SJCRH30 (cell line): ENCODE measurements around the gene TGFBR1. TPM values are rescaled to one million over a fixed set of nuclear protein-coding genes. Genes with fewer than 3 reads are reported as not detected.
A peak's percentile ranks its signal among the peaks of the same experiment; 100 is the strongest.
"Not testable (repeated sequence)": the region's sequence is repeated elsewhere in the genome, so short reads cannot be mapped to it uniquely, and the experiment has no call there.

Source experiments
- DNase-seq, 2 experiments: peaks; one replicate each; pipeline ENCODE4 v3.0.0-alpha.2; 2015 to 2020
- H3K27ac ChIP-seq: fragments of 250-450 bp; sonication (Bioruptor Pico); 2 replicates; pipeline ENCODE4 v1.5.1; 2020; ENCODE audit warnings: mild to moderate bottlenecking, moderate library complexity
- H3K27me3 ChIP-seq: fragments of 250-450 bp; sonication (Bioruptor Pico); 2 replicates; pipeline ENCODE4 v1.5.1; 2020; ENCODE audit warnings: mild to moderate bottlenecking, moderate library complexity
- H3K36me3 ChIP-seq: fragments of 250-450 bp; sonication (Bioruptor Pico); 2 replicates; pipeline ENCODE4 v1.5.1; 2020; ENCODE audit warnings: mild to moderate bottlenecking, moderate library complexity
- H3K4me1 ChIP-seq: fragments of 250-450 bp; sonication (Bioruptor Pico); 2 replicates; pipeline ENCODE4 v1.5.1; 2020; ENCODE audit warnings: mild to moderate bottlenecking, moderate library complexity
- H3K4me3 ChIP-seq: fragments of 250-450 bp; sonication (Bioruptor Pico); 2 replicates; pipeline ENCODE4 v1.5.1; 2020; ENCODE audit warnings: mild to moderate bottlenecking, moderate library complexity
- H3K9me3 ChIP-seq: fragments of 250-450 bp; sonication (Bioruptor Pico); replicated peaks from 2 replicates; pipeline ENCODE4 v1.5.1; 2020; ENCODE audit warnings: mild to moderate bottlenecking, moderate library complexity
- total RNA-seq: library from RNA; depleted of rRNA; stranded (reverse); fragments of >200 nt; shearing (Covaris generic); gene quantifications from 2 replicates; pipeline ENCODE4 v1.2.3, GENCODE V29; 2014

TGFBR1 gene
- total RNA-seq, 1 experiment from 2014 or later, result 97.4 TPM

DNA sequence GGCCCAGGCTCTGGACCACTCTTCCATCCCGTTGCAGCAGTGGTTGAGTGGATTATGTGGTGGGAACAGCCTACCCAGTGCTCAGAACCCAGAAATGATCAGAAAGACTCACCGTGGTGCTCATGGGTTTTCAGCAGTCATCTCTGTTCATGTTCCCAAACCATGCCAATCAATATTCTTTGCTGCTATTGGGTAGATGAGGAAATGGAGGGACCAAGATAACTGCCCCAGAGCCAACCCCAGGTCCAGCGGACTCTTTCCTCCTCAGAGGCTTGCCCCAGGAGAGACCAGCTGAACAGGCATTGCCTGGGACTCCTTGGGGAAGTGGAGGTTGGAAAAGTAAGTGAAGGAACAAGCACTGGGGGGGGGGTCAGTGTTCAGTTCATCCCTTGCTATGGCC, 78.7 kb downstream of the TGFBR1 start:
- H3K4me3 ChIP-seq, result no peak overlapping the region
- H3K9me3 ChIP-seq, result no peaks in the 10 kb centered on the region
- H3K4me1 ChIP-seq, result peaks cover 6% of the 10 kb centered on the region; the same call in 1 of the 2 replicates
- no peak overlapping the region for H3K27ac ChIP-seq
- H3K27me3 ChIP-seq, result no peaks in the 10 kb centered on the region; the same call in 1 of the 2 replicates
- no peaks in the 10 kb centered on the region for H3K36me3 ChIP-seq
- no peak for DNase-seq

DNA sequence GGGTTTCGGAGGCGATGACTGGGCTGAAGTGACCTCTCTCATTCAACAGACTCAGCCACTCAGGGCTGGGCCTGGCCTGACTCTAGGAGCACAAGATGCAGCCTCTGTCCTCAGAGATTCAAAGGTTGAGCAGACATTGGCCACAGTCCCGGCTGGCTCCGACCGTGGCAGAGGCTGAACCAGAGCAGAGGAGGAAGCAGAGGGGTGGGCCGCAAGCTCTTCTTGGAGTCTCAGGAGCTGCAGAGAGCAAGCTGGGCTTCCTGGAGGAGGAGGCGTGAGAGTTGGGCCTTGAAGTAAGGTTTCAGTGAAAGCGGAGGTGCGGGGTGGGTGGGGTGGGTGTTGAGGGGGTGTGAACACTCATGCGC, 79.2 kb downstream of the TGFBR1 start:
- no peak for DNase-seq
- H3K4me3 ChIP-seq, result no peak overlapping the region
- peak overlapping the region; percentile 1; the same call in 1 of the 2 replicates for H3K27ac ChIP-seq

DNA sequence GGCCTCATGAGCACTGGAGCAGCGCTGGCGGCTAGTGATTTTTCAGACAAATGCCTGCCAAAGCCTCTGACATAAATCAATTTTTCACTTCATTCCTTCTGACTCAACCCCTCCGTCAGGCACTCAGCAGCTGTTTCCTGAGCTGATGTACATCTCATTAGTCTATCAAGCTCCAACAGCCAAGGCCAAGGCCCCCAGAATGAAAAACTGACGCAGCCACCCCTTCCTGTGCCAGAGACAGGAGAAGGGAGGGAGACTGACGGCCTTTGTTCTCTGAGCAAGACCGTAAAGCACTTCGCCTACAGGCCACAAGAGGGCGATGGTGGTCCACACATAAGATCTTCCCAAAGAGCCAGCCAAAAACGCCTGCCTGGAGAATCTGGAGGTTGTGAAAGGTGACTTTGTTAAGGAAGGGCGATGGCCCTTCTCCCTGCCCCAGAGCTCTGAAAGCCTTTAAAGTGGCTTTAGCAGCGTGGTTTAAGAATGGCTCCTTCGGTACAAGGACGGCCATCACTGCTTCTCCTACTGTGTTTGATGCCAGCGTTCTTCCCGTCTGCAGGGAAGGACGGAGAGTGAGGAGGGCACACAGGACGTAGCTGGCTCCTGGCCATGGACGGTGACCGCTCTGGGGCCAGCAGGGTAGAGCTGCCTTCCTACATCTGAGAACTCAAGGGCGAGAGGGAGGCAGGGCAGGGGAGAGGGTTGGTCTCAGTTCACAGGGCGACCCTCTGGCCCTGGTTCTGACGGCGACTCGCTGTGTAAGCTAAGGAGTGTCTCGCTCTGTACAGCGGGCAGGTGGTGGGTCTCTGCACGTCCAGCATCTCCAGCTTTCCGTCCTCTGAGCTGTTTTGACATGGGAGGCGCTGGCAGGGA, 79.8 kb downstream of the TGFBR1 start:
- Histone ChIP-seq H3K4me1 (peaks cover 10% of the 10 kb centered on the region), H3K4me3 (peak overlapping the region; percentile 48), H3K9me3 (no peaks in the 10 kb centered on the region), H3K27me3 (no peaks in the 10 kb centered on the region; the same call in 1 of the 2 replicates), H3K36me3 (no peaks in the 10 kb centered on the region), H3K27ac (peak overlapping the region; percentile 1; the same call in 1 of the 2 replicates)
- peak; percentile 92 to 98 for DNase-seq

More for the DNA sequence above, 79.2 kb downstream of the TGFBR1 start:
- Histone ChIP-seq H3K4me1 (peaks cover 6% of the 10 kb centered on the region; the same call in 1 of the 2 replicates), H3K9me3 (no peaks in the 10 kb centered on the region), H3K36me3 (no peaks in the 10 kb centered on the region), H3K27me3 (no peaks in the 10 kb centered on the region; the same call in 1 of the 2 replicates)

DNA sequence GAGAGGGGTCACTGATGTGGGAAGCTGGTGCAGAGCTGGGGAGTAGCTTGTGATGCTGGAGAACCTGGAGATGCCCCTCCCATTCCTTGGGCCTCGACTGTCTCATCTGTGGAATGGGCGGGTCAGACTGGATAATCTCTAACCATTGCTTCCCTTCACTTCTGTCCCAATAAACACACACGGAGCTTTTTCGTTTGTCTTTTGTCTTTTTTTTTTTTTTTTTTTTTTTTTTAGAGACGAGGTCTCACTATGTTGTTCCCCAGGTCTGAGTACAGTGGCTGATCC, 80.4 kb downstream of the TGFBR1 start:
- H3K36me3 ChIP-seq, result no peaks in the 10 kb centered on the region
- no peaks in the 10 kb centered on the region; the same call in 1 of the 2 replicates for H3K27me3 ChIP-seq
- no peak for DNase-seq
- H3K4me1 ChIP-seq, result peaks cover 16% of the 10 kb centered on the region
- H3K9me3 ChIP-seq, result no peaks in the 10 kb centered on the region
- H3K27ac ChIP-seq, result no peak overlapping the region
- H3K4me3 ChIP-seq, result peak overlapping the region; percentile 48

DNA sequence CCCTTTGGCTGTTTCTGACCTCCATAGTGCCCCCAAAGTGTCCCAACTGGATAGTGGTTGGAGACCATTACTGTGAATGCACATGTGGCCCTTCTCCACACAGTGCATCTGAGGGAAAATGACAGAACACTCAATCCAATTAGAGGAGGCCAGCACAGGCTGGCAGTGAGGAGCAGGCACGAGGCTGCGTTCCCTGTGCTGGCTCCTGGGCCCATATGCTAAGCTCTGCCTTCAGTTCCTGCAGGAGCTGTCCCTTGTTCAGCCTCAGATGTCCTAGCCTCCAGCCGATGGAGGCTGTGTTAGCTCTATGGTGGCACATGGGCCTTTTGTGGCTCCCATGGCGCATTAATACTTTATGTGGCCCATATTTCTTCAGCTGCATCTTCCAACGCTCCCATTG, 81.0 kb downstream of the TGFBR1 start:
- Histone ChIP-seq H3K4me3 (no peak overlapping the region), H3K9me3 (no peaks in the 10 kb centered on the region), H3K27me3 (no peaks in the 10 kb centered on the region; the same call in 1 of the 2 replicates), H3K36me3 (no peaks in the 10 kb centered on the region), H3K27ac (no peak overlapping the region), H3K4me1 (peaks cover 19% of the 10 kb centered on the region)
- DNase-seq, result no peak

DNA sequence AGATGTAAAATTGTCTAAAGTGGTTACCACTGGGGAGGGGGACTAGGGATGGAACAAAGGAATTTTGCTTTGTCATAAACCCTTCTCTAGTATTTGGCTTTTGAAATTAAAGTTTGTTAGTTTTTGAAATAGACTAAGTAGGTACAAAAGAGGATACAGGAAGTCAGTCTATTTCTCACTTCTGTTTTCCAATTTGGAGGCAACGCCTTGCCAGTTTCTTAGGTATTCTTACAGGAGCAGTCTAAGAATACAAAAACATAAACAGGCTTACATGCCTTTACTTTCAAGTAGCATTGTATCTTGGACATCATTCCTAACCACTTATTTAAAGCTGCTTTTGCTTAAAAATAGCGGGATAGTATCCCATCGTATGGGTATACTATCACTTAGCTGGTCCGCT, 82.4 kb downstream of the TGFBR1 start:
- Histone ChIP-seq H3K9me3 (no peaks in the 10 kb centered on the region), H3K27me3 (no peaks in the 10 kb centered on the region; the same call in 1 of the 2 replicates), H3K4me1 (peaks cover 13% of the 10 kb centered on the region), H3K27ac (no peak overlapping the region), H3K4me3 (no peak overlapping the region), H3K36me3 (no peaks in the 10 kb centered on the region)
- DNase-seq, result no peak

DNA sequence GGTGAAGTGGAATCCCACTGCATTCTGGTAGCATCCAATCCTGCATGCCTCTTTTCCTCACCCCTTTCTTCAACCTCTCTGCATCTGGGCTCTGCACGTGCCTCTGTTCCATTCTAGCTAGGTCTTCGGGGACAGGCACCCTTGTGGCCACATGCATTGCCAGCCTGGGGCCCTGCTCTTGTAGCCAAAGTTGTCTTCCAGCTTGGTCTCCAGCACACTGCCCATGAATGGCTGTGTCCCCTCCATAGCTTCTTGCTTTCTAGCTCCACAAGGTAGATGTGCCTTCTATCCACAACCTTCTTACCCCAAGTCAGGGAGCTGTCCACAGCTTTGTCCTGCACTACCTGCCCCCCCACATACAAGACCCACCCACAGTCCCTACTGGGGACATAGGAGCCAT, 84.3 kb downstream of the TGFBR1 start:
- Histone ChIP-seq H3K4me1 (peaks cover 13% of the 10 kb centered on the region), H3K9me3 (no peaks in the 10 kb centered on the region), H3K4me3 (no peak overlapping the region), H3K27ac (no peak overlapping the region), H3K36me3 (no peaks in the 10 kb centered on the region), H3K27me3 (no peaks in the 10 kb centered on the region; the same call in 1 of the 2 replicates)
- DNase-seq, result no peak

DNA sequence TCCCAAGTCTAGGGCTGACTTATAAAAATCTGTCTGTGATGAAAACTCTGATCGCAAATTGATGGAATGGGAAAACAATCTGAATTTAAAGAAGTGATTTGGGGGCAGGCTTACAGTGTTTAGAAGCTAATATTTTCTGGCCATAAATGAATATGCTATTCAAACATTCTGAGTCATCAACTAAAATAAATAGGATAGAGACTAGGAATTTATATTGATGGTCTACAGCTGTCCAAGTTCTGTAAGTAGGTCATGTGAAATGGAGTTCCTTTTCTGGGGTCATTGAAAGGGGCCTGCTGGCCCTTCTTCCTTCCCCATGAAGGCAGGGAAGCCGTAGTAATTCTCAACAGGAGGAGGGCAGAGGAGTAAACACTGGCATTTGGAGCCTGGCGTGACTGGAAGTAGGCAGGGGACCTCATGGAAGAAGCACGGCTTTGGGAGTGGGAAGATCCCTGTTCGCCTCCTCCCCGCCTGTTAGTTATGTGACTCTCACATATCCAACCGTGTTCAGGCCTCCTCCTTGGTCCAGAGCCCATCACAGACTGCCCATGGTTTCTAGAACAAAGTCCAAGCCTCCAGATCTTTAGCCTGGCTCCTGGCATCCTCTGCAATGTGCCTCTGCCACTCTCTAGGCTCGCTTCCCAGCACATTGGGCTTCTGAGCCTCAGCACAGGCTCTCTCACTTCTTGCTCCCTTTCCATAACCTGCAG, 85.1 kb downstream of the TGFBR1 start:
- Histone ChIP-seq H3K9me3 (no peaks in the 10 kb centered on the region; the same call in 1 of the 2 replicates), H3K27ac (no peak overlapping the region), H3K4me3 (no peak overlapping the region), H3K36me3 (no peaks in the 10 kb centered on the region), H3K4me1 (peaks cover 13% of the 10 kb centered on the region), H3K27me3 (no peaks in the 10 kb centered on the region; the same call in 1 of the 2 replicates)
- DNase-seq, result no peak

DNA sequence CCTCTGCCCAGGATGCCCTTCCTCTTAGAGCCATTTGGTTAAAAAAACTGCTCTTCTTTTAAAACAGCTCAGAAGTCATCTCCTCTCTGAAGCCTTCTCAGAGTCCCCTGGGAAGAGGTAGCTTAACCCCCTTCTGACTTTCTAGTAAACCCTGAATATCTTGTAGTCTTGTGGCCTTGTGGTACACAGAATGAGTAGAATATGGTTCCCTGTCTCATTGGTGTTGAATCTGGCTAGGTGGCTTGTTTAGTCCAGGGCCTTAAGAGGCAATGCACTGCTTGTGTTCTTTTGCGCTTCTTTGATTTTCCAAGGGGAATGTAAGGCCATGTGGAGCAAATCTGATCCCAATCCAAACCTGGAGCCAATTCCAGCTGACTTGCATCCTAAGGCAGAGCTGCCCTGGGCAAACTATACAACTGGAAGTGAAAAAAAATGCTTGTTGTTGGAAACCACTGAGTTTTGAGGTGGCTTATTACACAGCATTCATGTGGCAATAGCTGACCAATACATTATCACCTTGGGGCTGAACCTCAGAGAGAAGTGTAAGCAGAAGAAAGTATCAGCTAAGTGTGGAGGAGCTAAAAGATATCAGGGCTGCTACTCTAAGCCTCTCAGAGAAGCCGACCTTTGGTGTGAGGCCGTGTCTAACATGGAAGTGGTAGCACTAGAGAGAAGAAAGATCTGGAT, 85.8 kb downstream of the TGFBR1 start:
- Histone ChIP-seq H3K4me3 (no peak overlapping the region), H3K27ac (no peak overlapping the region), H3K36me3 (no peaks in the 10 kb centered on the region), H3K4me1 (peaks cover 13% of the 10 kb centered on the region), H3K9me3 (no peaks in the 10 kb centered on the region; the same call in 1 of the 2 replicates), H3K27me3 (no peaks in the 10 kb centered on the region; the same call in 1 of the 2 replicates)
- DNase-seq, result no peak

DNA sequence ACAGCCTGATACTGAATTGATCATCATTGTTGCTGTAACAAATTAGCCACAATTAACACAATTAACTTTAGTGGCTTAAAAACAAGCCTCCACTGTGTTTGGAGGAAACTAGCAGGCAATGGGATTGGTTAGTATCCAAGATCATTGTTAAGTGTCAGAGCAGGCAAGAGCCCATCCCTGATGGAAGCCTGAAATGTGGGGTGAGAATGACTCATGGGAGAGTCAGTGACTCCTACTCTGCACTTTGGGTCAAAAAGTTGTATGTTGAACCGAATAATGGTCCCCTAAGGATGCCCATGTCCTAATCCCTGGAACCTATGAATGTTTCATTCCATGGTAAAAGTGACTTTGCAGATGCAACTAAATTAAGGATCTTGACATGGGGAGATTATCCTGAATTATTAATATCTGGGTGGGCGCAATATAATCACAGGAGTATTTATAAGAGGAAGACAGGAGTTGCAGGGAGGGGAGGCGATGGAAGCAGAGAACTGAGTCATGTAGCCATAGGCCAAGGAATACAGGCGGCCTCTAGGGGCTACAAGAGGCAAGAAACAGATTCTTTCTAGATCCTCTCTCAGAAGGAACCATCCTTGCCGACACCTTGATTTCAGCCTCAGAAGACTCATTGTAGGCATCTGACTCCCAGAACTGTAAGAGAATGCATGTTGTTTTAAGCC, 88.0 kb downstream of the TGFBR1 start:
- no peak overlapping the region for H3K4me3 ChIP-seq
- H3K27me3 ChIP-seq, result peaks cover 2% of the 10 kb centered on the region; the same call in 1 of the 2 replicates
- H3K27ac ChIP-seq, result no peak overlapping the region
- no peaks in the 10 kb centered on the region; the same call in 1 of the 2 replicates for H3K9me3 ChIP-seq
- no peaks in the 10 kb centered on the region for H3K36me3 ChIP-seq
- no peak for DNase-seq
- peaks cover 13% of the 10 kb centered on the region for H3K4me1 ChIP-seq

DNA sequence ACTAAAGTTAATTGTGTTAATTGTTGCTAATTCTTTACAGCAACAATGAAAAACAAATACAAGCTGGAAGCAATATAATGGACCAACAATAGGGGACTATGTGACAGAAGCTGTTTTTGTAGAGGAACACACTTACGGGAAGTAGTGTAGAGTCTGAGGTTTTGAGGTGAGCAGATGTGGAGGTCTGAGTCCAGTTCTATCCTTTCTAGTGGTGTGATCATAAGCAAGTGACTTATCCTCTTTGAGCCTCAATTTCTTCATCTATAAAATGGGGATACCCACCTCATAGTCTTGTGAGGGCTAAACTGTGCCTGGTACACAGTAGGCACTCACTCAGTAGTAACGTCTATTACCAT, 88.5 kb downstream of the TGFBR1 start:
- Histone ChIP-seq H3K9me3 (no peaks in the 10 kb centered on the region; the same call in 1 of the 2 replicates), H3K27me3 (peaks cover 6% of the 10 kb centered on the region; the same call in 1 of the 2 replicates), H3K27ac (no peak overlapping the region), H3K4me3 (no peak overlapping the region), H3K4me1 (peaks cover 13% of the 10 kb centered on the region), H3K36me3 (no peaks in the 10 kb centered on the region)
- no peak for DNase-seq

DNA sequence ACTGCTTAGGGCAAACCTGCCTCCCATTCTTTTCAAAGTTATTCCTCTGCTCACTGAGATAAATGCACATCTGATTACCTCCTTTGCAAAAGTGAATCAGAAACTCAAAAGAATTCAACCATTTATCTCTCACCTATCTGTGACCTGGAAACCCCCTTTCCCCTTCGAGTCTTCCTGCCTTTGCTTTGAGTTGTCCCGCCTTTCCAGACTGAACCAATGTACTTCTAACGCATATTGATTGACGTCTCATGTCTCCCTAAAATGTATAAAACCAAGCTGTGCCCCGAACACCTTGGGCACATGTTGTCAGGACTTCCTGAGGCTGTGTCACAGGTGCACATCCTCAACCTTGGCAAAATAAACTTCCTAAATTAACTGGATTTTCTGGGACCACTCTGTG, 91.6 kb downstream of the TGFBR1 start:
- H3K4me1 ChIP-seq, H3K27ac ChIP-seq, H3K36me3 ChIP-seq, H3K4me3 ChIP-seq, DNase-seq, H3K9me3 ChIP-seq: not testable (repeated sequence)
- peaks cover 12% of the 10 kb centered on the region; the same call in 1 of the 2 replicates for H3K27me3 ChIP-seq

DNA sequence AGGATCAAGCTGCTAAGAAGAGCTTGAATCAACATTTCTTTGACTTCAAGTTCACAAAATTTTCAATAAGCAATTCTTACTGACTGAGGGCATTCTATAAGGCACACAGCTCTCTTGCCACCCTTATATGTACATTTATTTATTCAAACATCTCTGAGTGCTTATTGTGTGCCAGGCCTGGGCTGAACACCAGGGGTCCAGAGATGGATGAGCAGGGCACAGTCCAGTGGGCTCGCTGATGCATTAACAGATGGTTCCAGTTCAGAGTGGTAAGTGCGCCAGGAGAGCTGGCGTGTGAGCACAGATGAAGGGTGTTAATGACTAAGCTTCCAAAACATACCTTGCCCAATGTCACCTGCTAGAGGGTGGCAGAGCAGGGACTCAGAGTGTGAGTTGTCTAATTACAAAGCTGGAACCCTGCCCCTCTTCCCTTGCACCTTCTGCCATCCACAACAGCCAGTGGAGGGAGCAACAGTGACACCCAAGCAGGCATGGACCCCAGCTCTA, 92.3 kb downstream of the TGFBR1 start:
- Histone ChIP-seq H3K27me3 (peaks cover 12% of the 10 kb centered on the region; the same call in 1 of the 2 replicates), H3K9me3 (no peaks in the 10 kb centered on the region; the same call in 1 of the 2 replicates), H3K36me3 (no peaks in the 10 kb centered on the region), H3K27ac (no peak overlapping the region), H3K4me3 (no peak overlapping the region), H3K4me1 (no peaks in the 10 kb centered on the region)
- no peak for DNase-seq

DNA sequence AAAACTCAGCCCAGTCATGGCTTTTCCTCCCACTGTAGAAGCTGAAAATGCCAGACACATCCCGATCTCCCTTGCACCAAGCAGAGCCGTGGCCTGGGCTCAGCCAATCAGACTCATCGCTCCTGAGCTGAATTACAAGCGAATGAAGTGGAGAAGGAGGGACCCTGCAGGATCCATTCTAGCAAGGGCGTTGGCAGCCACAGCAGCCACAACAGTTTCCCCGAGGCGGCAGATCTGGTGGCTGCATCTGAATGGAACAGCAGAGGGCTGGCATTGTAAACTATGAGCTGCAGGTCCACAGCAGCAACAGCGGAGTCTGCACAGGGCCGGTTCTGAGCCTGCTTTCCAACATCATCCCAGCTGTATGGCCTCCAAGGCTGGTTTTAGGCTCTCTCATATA, 93.1 kb downstream of the TGFBR1 start:
- no peak for DNase-seq
- no peak overlapping the region for H3K27ac ChIP-seq
- no peaks in the 10 kb centered on the region for H3K4me1 ChIP-seq
- no peak overlapping the region for H3K4me3 ChIP-seq
- H3K27me3 ChIP-seq, result peaks cover 12% of the 10 kb centered on the region; the same call in 1 of the 2 replicates
- H3K36me3 ChIP-seq, result no peaks in the 10 kb centered on the region
- H3K9me3 ChIP-seq, result no peaks in the 10 kb centered on the region; the same call in 1 of the 2 replicates
